ENCODE measurements around the gene CASP1.

Gene CASP1

GRCh38 chr11:104979839-104980238 is 55.1 kb downstream of the CASP1 start:
- DNase-seq = no peak
